ENCODE results near the gene SNRNP48.

DNA sequence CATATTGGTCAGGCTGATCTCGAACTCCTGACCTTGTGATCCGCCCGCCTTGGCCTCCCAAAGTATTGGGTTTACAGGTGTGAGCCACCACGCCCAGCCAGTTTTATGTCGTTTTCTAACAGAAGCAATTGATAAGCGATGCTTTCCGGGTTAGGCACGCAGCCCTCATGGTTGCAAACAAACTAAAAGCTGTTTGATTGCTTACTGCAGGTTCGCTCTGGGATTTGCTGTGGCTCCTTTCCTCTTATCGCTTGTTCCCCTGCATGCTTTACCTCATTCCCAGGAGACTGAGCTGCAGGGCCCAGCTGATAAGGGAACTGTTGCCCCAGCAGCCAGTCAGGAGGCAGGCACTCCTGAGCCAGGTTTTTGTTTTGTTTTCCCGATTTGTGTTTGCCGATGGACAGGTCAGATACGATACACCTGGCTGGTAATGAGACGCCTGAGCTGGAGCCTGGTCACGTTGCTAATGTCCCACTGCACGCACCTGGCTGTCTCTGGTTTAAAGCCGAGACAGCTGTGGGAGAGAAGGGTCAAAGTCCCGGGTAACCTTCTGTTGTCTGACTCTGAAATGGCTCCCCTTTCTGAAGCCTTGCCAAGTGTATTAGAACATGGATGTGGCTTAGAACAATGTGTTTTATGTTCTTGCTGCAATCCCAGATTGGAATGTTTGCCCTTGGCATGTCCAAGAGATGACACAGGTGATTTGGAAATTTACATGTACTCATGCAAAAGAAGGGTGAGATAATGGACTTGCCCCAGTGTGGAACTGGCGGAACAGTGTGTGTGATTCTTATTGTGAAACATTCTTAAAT is 28.6 kb upstream of the SNRNP48 start:
- TF ChIP-seq, protein P1, sequence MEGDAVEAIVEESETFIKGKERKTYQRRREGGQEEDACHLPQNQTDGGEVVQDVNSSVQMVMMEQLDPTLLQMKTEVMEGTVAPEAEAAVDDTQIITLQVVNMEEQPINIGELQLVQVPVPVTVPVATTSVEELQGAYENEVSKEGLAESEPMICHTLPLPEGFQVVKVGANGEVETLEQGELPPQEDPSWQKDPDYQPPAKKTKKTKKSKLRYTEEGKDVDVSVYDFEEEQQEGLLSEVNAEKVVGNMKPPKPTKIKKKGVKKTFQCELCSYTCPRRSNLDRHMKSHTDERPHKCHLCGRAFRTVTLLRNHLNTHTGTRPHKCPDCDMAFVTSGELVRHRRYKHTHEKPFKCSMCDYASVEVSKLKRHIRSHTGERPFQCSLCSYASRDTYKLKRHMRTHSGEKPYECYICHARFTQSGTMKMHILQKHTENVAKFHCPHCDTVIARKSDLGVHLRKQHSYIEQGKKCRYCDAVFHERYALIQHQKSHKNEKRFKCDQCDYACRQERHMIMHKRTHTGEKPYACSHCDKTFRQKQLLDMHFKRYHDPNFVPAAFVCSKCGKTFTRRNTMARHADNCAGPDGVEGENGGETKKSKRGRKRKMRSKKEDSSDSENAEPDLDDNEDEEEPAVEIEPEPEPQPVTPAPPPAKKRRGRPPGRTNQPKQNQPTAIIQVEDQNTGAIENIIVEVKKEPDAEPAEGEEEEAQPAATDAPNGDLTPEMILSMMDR (IDR thresholded peaks at IDR 0.05): no peak
- no peak for TF ChIP-seq EZH2phosphoT487 (IDR thresholded peaks at IDR 0.05)
